Forelimb muscle (tissue), 1 donor: ENCODE data around the gene TAS2R30. TPM values are rescaled to one million over a fixed set of nuclear protein-coding genes. Genes with fewer than 3 reads are reported as not detected.
"Not testable (repeated sequence)": the region's sequence is repeated elsewhere in the genome, so short reads cannot be mapped to it uniquely, and the experiment has no call there.

Experiments used
- DNase-seq: peaks from one replicate; pipeline ENCODE4 v3.0.0-alpha.2; 2013; ENCODE audit warnings: low read depth
- polyA plus RNA-seq: library from polyadenylated mRNA; unstranded; fragments of 120-200 nt; gene quantifications from one replicate; pipeline ENCODE4 v1.2.1, GENCODE V29; 2013; ENCODE audit not compliant: insufficient read length

Gene TAS2R30
- polyA plus RNA-seq, 1 donor, result 0.39 TPM

- DNase-seq, result no peak
These were observed 4.1 kb downstream of the TAS2R30 start for GRCh38 chr12:11130382-11130781.

DNA sequence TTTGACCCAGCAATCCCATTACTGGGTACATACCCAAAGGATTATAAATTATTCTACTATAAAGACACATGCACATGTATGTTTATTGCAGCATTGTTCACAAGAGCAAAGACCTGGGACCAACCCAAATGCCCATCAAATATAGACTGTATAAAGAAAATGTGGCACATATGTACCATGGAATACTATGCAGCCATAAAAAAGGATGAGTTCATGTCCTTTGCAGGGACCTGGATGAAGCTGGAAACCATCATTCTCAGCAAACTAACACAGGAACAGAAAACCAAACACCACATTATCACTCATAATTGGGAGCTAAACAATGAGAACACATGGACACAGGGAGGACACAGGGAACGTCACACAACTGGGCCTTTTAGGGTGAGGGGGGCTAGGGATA is 20.3 kb downstream of the TAS2R30 start:
- DNase-seq, result not testable (repeated sequence)

GRCh38 chr12:11111213-11111612 is 23.2 kb downstream of the TAS2R30 start:
- DNase-seq, result not testable (repeated sequence)

DNA sequence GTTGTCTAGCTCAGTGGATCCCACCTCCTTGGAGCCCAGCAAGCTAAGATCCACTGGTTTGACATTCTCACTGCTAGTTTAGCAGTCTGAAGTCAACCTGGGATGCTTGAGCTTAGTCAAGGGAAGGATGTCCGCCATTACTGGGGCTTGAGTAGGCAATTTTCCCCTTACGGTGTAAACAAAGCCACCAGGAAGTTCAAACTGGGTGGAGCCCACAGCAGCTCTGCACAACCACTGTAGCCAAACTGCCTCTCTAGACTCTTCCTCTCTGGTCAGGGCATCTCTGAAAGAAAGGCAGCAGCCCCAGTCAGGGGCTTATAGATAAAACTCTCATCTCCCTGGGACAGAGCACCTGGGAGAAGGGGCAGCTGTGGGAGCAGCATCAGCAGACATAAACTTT is 25.6 kb downstream of the TAS2R30 start:
- no peak for DNase-seq

DNA sequence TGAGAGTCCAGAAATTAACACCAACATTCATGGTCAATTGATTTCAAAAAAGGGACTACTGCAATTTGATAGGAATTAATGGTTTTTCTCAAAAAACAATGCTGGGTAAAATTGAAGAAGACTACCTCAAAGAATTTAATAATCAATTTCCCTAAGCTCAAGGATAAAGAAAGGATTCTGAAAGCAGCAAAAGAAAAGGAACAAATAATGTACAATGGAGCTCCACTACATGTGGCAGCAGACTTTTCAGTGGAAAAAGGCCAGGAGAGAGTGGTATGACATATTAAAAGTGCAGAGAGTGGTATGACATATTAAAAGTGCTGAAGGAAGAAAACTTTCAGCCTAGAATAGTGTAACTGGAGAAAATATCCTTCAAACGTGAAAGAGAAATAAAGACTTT is 26.7 kb downstream of the TAS2R30 start:
- no peak for DNase-seq

GRCh38 chr12:11106288-11106687 is 28.2 kb downstream of the TAS2R30 start:
- DNase-seq, result no peak

DNA sequence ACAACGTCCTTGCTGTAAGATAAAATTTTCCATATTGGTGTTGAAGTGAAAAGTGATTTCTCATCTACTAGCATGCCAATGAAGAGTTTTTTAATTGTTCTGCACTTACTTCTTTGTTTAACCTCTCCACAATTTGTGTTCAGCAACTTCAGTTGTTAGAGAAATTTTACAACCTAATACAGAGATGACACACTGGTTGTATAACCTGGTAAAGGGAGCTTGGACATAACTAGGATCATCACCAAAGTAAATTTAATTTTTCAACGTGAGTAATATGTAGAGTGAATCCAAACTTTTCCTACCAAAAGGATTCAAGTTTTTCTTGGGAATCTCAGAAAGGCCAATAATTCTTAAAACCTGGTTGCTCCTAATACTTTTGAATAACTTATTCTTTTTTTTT is 28.9 kb downstream of the TAS2R30 start:
- DNase-seq, result no peak

DNA sequence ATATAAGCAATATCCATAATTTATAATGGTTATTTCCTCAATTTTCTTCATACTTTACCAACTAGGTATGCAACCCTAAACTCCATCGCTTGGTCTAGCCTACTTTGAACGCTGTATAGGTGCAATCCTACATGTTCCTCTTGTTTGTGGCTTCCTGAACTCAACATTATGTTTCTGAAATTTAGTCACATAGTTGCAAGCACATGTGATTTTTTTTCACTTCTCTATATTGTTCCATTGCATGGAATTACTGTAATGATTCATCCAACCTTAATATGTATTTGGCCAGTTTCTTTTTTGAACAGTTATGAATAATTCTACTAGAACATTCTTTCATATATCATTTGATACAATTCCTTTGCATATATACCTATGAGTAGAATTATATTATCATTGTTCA is 39.5 kb downstream of the TAS2R30 start:
- DNase-seq, result not testable (repeated sequence)

GRCh38 chr12:11092128-11092527 is 42.3 kb downstream of the TAS2R30 start, which contains the start of gene TAS2R43:
Gene TAS2R43, minus strand, starts transcription at chr12:11092313. Its CDS starts 84 bp downstream, at chr12:11092229.
- no peak for DNase-seq

DNA sequence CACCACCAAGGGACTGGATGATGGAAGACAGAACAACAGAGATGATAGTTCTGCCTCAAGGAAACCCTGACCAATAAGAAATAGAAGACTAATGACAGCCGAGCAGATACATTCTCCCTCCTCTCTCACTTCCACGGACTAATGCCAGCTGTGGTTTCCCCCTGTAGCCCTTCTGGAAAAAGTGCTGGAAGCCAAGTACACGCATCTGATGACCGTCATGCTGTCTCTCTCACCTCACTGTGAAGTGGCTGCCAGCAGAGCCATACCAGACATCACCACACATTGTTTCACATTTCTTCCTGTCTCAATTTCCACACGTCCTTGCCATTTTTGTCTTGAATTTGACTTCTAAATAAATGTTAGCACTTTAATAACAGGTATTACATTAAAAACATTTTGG is 45.2 kb downstream of the TAS2R30 start:
- no peak for DNase-seq

DNA sequence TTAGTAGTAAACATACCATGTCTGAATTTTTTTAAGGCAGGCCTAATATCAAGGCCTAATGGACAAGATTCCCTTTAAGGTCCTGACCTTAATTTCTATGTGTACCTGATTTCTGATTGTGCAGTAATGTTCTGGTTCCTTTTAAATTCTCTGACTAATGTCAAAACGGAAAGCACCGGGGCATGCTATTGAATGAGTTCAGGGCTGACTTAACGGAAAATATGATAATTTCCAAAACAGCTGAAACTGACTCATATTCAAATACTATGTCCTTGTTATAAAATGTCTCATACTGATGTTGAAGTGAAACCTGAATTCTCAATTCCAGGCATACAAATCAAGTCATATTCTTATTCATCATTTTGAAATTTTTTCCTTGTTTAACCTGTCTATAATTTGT is 49.0 kb downstream of the TAS2R30 start:
- DNase-seq, result no peak

Other genes with a start within 250 kb of the TAS2R30 start
- 0.11 TPM for gene TAS2R13, start 225.1 kb downstream of the TAS2R30 start, polyA plus RNA-seq
- 0.33 TPM for gene PRH2, start 205.4 kb downstream of the TAS2R30 start, polyA plus RNA-seq
- 3.5 TPM for gene TAS2R14, start 195.4 kb downstream of the TAS2R30 start, polyA plus RNA-seq
- gene TAS2R50, start 147.7 kb downstream of the TAS2R30 start, polyA plus RNA-seq, result not detected
- 1.4 TPM for gene TAS2R20, start 136.3 kb downstream of the TAS2R30 start, polyA plus RNA-seq
- gene TAS2R19, start 112.0 kb downstream of the TAS2R30 start, polyA plus RNA-seq, result 1.3 TPM
- gene TAS2R31, start 103.2 kb downstream of the TAS2R30 start, polyA plus RNA-seq, result 0.73 TPM
- 0.35 TPM for gene TAS2R46, start 72.3 kb downstream of the TAS2R30 start, polyA plus RNA-seq
- 0.35 TPM for gene TAS2R43, start 42.3 kb downstream of the TAS2R30 start, polyA plus RNA-seq
- 12.3 TPM for gene SMIM10L1, start 36.5 kb upstream of the TAS2R30 start, polyA plus RNA-seq
- not detected for gene TAS2R42, start 52.3 kb upstream of the TAS2R30 start, polyA plus RNA-seq
- gene PRB3, start 135.1 kb upstream of the TAS2R30 start, polyA plus RNA-seq, result not detected
- not detected for gene PRB4, start 175.8 kb upstream of the TAS2R30 start, polyA plus RNA-seq